Breast epithelium (tissue), 4 donors: ENCODE measurements around the gene CCDC77. TPM values are rescaled to one million over a fixed set of nuclear protein-coding genes. Genes with fewer than 3 reads are reported as not detected.

Source experiments
- DNase-seq, 2 donors: peaks; one replicate each; pipeline ENCODE4 v3.0.0-alpha.2; 2019; ENCODE audit warnings: low spot score in 2 of 2
- H3K27ac ChIP-seq, 2 donors: fragments of 200-600 bp; sonication (generic) in 1 of 2; one replicate each; pipeline ENCODE4 v1.5.1; 2016 to 2019; ENCODE audit warnings: mild to moderate bottlenecking in 1 of 2
- H3K27me3 ChIP-seq, 2 donors: fragments of 200-600 bp; sonication (generic) in 1 of 2; one replicate each; pipeline versions ENCODE4 v1.5.1 to v1.6.0; 2017 to 2019; ENCODE audit warnings: control low read depth in 1 of 2, mild to moderate bottlenecking in 1 of 2
- H3K36me3 ChIP-seq: fragments of 200-600 bp; one replicate; pipeline ENCODE4 v1.5.1; 2019
- H3K4me1 ChIP-seq, 2 donors: fragments of 200-600 bp; sonication (generic); one replicate each; pipeline ENCODE4 v1.5.1; 2016 to 2019; ENCODE audit warnings: control low read depth in 1 of 2
- H3K4me3 ChIP-seq, 3 donors: fragments of 200-600 bp; sonication (generic); 1 replicate in 2 of 3; 2 replicates in 1 of 3; pipeline ENCODE4 v1.5.1; 2016 to 2019; ENCODE audit warnings: mild to moderate bottlenecking in 3 of 3, moderate library complexity in 2 of 3
- H3K9me3 ChIP-seq, 2 donors: fragments of 200-600 bp; sonication (generic) in 1 of 2; one replicate each; pipeline ENCODE4 v1.5.1; 2016 to 2019; ENCODE audit warnings: control low read depth in 1 of 2
- CTCF ChIP-seq, 3 donors: fragments of 450-650 bp; IDR thresholded peaks; one replicate each; pipeline ENCODE4 v1.5.1; 2016 to 2017; ENCODE audit warnings: antibody characterized with exemption in 3 of 3, mild to moderate bottlenecking in 3 of 3, moderate library complexity in 3 of 3
- POLR2A ChIP-seq: fragments of 450-650 bp; IDR thresholded peaks from one replicate; pipeline ENCODE4 v1.6.1; 2016; ENCODE audit warnings: antibody characterized with exemption, mild to moderate bottlenecking, moderate library complexity
- POLR2AphosphoS5 ChIP-seq, 3 donors: sonication (generic); formaldehyde crosslinking; IDR thresholded peaks; one replicate each; pipeline ENCODE4 v1.6.1; 2017; ENCODE audit warnings: antibody characterized with exemption in 3 of 3
- intact Hi-C: fragments of 100-400 bp; cut with DNase I; formaldehyde crosslinking; loops from one replicate; pipeline ENCODE4 v1.15.1; 2023; ENCODE audit warnings: low total_unique reads
- total RNA-seq, 3 donors: library from RNA; depleted of rRNA; stranded (reverse); fragments of >200 nt; gene quantifications; one replicate each; pipeline ENCODE4 v1.1.0, GENCODE V29; 2016

CCDC77 gene
- total RNA-seq, 3 donors from 2014 or later: 5.6 to 8.9 (median 7.5) TPM

GRCh38 chr12:473198-473597 is 71.8 kb downstream of the CCDC77 start:
- no peak for DNase-seq
- Histone ChIP-seq H3K9me3 (no peaks in the 10 kb centered on the region), H3K4me1 (no peaks in the 10 kb centered on the region), H3K4me3 (no peak overlapping the region), H3K27me3 (no peaks in the 10 kb centered on the region), H3K27ac (no peak overlapping the region), H3K36me3 (no peaks in the 10 kb centered on the region)
- intact Hi-C loops: no loop called here
- TF ChIP-seq POLR2AphosphoS5 (IDR thresholded peaks at IDR 0.05) (no peak), CTCF (IDR thresholded peaks at IDR 0.05) (no peak), POLR2A (no peak)

GRCh38 chr12:473863-474577 is 72.6 kb downstream of the CCDC77 start:
- H3K4me1 ChIP-seq: no peaks in the 10 kb centered on the region
- no peak overlapping the region for H3K27ac ChIP-seq
- no peaks in the 10 kb centered on the region for H3K9me3 ChIP-seq
- TF ChIP-seq CTCF (IDR thresholded peaks at IDR 0.05): no peak
- TF ChIP-seq POLR2A: no peak
- TF ChIP-seq POLR2AphosphoS5 (IDR thresholded peaks at IDR 0.05): no peak
- H3K36me3 ChIP-seq: no peaks in the 10 kb centered on the region
- no peak for DNase-seq
- intact Hi-C loops: no loop called here
- H3K4me3 ChIP-seq: no peak overlapping the region
- H3K27me3 ChIP-seq: no peaks in the 10 kb centered on the region

- TF ChIP-seq POLR2AphosphoS5 (IDR thresholded peaks at IDR 0.05): no peak
- no peak for TF ChIP-seq POLR2A
- TF ChIP-seq CTCF (IDR thresholded peaks at IDR 0.05): no peak
- Histone ChIP-seq H3K27ac (no peak overlapping the region), H3K9me3 (no peaks in the 10 kb centered on the region), H3K4me1 (no peaks in the 10 kb centered on the region), H3K4me3 (no peak overlapping the region), H3K27me3 (no peaks in the 10 kb centered on the region), H3K36me3 (no peaks in the 10 kb centered on the region)
- intact Hi-C loops: no loop called here
- no peak for DNase-seq
Measured at GRCh38 chr12:475286-475685, 73.8 kb downstream of the CCDC77 start.

- intact Hi-C loops: no loop called here
- no peaks in the 10 kb centered on the region for H3K27me3 ChIP-seq
- no peak for DNase-seq
- H3K27ac ChIP-seq: no peak overlapping the region
- no peaks in the 10 kb centered on the region for H3K4me1 ChIP-seq
- TF ChIP-seq CTCF (IDR thresholded peaks at IDR 0.05): no peak
- no peak for TF ChIP-seq POLR2AphosphoS5 (IDR thresholded peaks at IDR 0.05)
- no peak for TF ChIP-seq POLR2A
- H3K9me3 ChIP-seq: no peaks in the 10 kb centered on the region
- H3K36me3 ChIP-seq: no peaks in the 10 kb centered on the region
- no peak overlapping the region for H3K4me3 ChIP-seq
Measured at GRCh38 chr12:479161-479560, 77.7 kb downstream of the CCDC77 start.

GRCh38 chr12:480831-481816 is 79.7 kb downstream of the CCDC77 start:
- no peaks in the 10 kb centered on the region for H3K4me1 ChIP-seq
- intact Hi-C loops: loop anchor here (5.0 kb wide), 1 partner anchor 1966 kb away; no protein-coding TSS in a partner anchor
- no peak overlapping the region for H3K4me3 ChIP-seq
- TF ChIP-seq POLR2A (no peak), CTCF (IDR thresholded peaks at IDR 0.05) (no peak), POLR2AphosphoS5 (IDR thresholded peaks at IDR 0.05) (no peak)
- no peak overlapping the region for H3K27ac ChIP-seq
- H3K36me3 ChIP-seq: no peaks in the 10 kb centered on the region
- no peaks in the 10 kb centered on the region for H3K27me3 ChIP-seq
- no peaks in the 10 kb centered on the region for H3K9me3 ChIP-seq
- no peak for DNase-seq
